Spleen (tissue), 7 donors: Measurements from ENCODE around the gene ATP8A2.

ENCODE experiments used
- POLR2A ChIP-seq, 3 donors: fragments of 450-650 bp; IDR thresholded peaks; one replicate each; pipeline ENCODE4 v1.5.1; 2017; ENCODE audit warnings: antibody characterized with exemption in 3 of 3, mild to moderate bottlenecking in 1 of 3
- POLR2AphosphoS5 ChIP-seq, 3 donors: sonication (generic); formaldehyde crosslinking; IDR thresholded peaks; one replicate each; pipeline ENCODE4 v1.5.1; 2017; ENCODE audit warnings: antibody characterized with exemption in 3 of 3
- TF ChIP-seq, protein P1 (sequence below), 11 experiments: fragments of 200-600 bp in 7 of 11; fragments of 450-650 bp in 4 of 11; sonication (generic) in 4 of 11; IDR thresholded peaks in 8 of 11; conservative IDR thresholded peaks in 3 of 11; 1 replicate in 7 of 11; 2 replicates in 4 of 11; pipeline versions ENCODE4 v1.4.0 to v1.8.0; 2016 to 2021; ENCODE audit warnings: antibody characterized with exemption in 11 of 11, inconsistent platforms in 4 of 11, mild to moderate bottlenecking in 1 of 11
- donor health status: DM: no; HTN: no; CAD: no; lungs with moderate emphysema.
- donor health status: DM: no; HTN: no; CAD: no.
- donor health status: DM: no; HTN: no; CAD: no.

DNA sequence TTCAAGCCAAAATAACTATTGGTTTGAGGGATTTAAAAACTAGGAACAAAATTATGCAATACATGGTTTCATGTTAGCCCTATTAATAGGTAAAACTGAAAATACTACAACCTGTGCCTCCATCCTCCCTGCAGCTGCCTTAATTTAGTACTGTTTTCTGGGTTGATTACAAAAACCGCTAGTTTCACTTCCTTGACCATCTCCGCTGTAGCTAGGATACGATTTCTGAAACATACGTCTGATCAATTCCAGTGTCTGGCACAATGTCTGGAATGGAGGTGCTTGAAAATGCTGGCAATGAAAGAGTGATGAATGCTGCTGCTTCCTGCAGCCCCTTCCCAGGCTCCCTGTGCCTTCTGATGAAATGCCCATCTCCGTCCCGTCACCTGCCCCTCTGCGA is 406.6 kb downstream of the ATP8A2 start:
- TF ChIP-seq POLR2A (IDR thresholded peaks at IDR 0.05) (no peak), POLR2AphosphoS5 (IDR thresholded peaks at IDR 0.05) (no peak)
- TF ChIP-seq, protein P1, sequence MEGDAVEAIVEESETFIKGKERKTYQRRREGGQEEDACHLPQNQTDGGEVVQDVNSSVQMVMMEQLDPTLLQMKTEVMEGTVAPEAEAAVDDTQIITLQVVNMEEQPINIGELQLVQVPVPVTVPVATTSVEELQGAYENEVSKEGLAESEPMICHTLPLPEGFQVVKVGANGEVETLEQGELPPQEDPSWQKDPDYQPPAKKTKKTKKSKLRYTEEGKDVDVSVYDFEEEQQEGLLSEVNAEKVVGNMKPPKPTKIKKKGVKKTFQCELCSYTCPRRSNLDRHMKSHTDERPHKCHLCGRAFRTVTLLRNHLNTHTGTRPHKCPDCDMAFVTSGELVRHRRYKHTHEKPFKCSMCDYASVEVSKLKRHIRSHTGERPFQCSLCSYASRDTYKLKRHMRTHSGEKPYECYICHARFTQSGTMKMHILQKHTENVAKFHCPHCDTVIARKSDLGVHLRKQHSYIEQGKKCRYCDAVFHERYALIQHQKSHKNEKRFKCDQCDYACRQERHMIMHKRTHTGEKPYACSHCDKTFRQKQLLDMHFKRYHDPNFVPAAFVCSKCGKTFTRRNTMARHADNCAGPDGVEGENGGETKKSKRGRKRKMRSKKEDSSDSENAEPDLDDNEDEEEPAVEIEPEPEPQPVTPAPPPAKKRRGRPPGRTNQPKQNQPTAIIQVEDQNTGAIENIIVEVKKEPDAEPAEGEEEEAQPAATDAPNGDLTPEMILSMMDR (IDR thresholded peaks at IDR 0.05 in 8 of 11, conservative IDR thresholded peaks at IDR 0.05 in 3 of 11) = no peak
